ENCODE data around the gene SCART1. TPM values are rescaled to one million over a fixed set of nuclear protein-coding genes. Genes with fewer than 3 reads are reported as not detected.

The SCART1 gene
- total and polyA plus RNA-seq, 10 of the 15 experiments (the other 5 are each of a cell fraction or from before 2014, with no cell fraction given), result 0.05 to 22.0 (median 0.58) TPM

DNA sequence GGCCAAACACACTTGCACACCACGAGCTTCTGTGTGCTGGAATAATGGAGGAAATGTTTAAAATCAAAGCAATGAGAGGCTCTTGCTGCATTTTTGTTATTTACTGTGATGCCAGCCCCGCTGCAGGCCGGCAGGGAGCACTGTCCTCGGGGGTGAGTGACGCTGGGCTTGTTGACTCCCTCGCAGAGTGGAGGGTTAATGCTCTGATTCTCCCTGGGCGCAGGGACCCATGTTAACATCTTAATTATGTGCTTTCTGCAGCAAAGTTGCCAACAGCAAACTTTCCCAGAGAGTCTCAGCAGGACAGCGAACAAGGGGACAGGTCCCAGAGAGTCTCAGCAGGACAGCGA is 22.9 kb downstream of the SCART1 start:
- Histone ChIP-seq H3K9ac (ENCODE audit: control insufficient read depth, insufficient read depth, low read length) (no peak overlapping the region), H3K36me3 (ENCODE audit: control insufficient read depth in 2 of 2, insufficient read depth in 2 of 2, low read length in 1 of 2) (no peaks in the 10 kb centered on the region), H3K4me2 (ENCODE audit: control insufficient read depth, insufficient read depth) (no peak overlapping the region), H3K4me1 (ENCODE audit: control insufficient read depth, insufficient read depth, low read length) (no peaks in the 10 kb centered on the region), H3K9me3 (replicated peaks; ENCODE audit: control insufficient read depth, insufficient read depth, low read length) (no peaks in the 10 kb centered on the region; the same call in 2 of the 3 replicates), H3K27me3 (replicated peaks in 1 of 2; ENCODE audit: control insufficient read depth in 2 of 2, insufficient read depth in 2 of 2, low read length in 1 of 2) (no peaks in the 10 kb centered on the region), H3K4me3 (no peak overlapping the region), H2AFZ (ENCODE audit: control insufficient read depth, low read depth, low read length) (no peak overlapping the region), H3K27ac (ENCODE audit: control insufficient read depth, insufficient read depth) (no peak overlapping the region), H3K79me2 (ENCODE audit: control insufficient read depth, insufficient read depth, low read length) (no peaks in the 10 kb centered on the region), H4K20me1 (ENCODE audit: control insufficient read depth, insufficient read depth) (no peaks in the 10 kb centered on the region)
- CTCF ChIA-PET, result no interaction called here
- WGBS (ENCODE audit: insufficient coverage, insufficient replicate concordance, low lambda C conversion rate, missing lambda C conversion rate), result 38% methylated on average over 9 of the region's 9 CpGs
- TF ChIP-seq MTA3 (IDR thresholded peaks at IDR 0.05; ENCODE audit: borderline replicate concordance, low read length), result no peak
- no peak for TF ChIP-seq CREB1 (IDR thresholded peaks at IDR 0.05; ENCODE audit: low read depth)
- TF ChIP-seq, protein P1, sequence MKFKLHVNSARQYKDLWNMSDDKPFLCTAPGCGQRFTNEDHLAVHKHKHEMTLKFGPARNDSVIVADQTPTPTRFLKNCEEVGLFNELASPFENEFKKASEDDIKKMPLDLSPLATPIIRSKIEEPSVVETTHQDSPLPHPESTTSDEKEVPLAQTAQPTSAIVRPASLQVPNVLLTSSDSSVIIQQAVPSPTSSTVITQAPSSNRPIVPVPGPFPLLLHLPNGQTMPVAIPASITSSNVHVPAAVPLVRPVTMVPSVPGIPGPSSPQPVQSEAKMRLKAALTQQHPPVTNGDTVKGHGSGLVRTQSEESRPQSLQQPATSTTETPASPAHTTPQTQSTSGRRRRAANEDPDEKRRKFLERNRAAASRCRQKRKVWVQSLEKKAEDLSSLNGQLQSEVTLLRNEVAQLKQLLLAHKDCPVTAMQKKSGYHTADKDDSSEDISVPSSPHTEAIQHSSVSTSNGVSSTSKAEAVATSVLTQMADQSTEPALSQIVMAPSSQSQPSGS (IDR thresholded peaks at IDR 0.05; ENCODE audit: low read length), result no peak
- no peak for TF ChIP-seq NFYA (IDR thresholded peaks at IDR 0.05; ENCODE audit: borderline replicate concordance, low read depth, low read length)
- FAIRE-seq (no peak), ATAC-seq (no peak), DNase-seq (ENCODE audit: low read depth, low spot score) (no peak)
- in situ Hi-C loops (cut with MboI) (no loop called here), intact Hi-C loops (cut with micrococcal nuclease; ENCODE audit: unreplicated experiment) (no loop called here)
- POLR2A ChIA-PET, result no interaction called here
- RAD21 ChIA-PET (ENCODE audit: unreplicated experiment), result no interaction called here
- BruUV-seq (replicated peaks), result no TSS peak
- SMC1A ChIA-PET (ENCODE audit: uncharacterized antibody, unreplicated experiment), result interaction anchor here (0.6 kb wide), 1 partner anchor 14 kb away, joined by 3 read pairs; no protein-coding TSS in a partner anchor

DNA sequence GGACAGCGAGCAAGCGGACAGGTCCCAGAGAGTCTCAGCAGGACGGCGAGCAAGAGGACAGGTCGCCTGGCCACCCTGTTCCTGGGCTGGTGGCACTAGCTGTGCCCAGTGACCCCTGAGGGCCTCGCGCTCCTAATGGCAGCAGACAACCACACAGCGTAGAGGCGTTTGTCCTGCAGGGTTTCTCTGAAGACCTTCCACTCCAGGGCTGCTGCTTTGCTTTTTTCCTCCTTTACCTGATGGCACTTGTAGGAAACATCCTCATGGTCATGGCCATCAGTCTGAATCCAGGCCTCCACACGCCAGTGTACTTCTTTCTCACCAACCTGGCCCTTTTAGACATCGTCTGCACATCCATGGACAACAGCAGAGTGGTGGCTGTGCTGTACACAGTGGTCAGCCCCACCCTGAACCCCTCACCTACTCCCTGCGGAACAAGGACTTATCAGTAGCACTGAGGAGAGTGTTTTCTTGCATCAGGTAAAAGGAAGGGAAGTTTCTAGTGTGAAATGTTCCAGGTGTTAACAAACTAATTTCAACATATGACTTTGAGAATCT is 27.4 kb downstream of the SCART1 start:
- Histone ChIP-seq H3K9me3 (replicated peaks; ENCODE audit: control insufficient read depth, insufficient read depth, low read length) (peaks cover 1% of the 10 kb centered on the region; the same call in 2 of the 3 replicates), H3K79me2 (ENCODE audit: control insufficient read depth, insufficient read depth, low read length) (no peaks in the 10 kb centered on the region), H3K4me3 (no peak overlapping the region), H2AFZ (ENCODE audit: control insufficient read depth, low read depth, low read length) (no peak overlapping the region), H3K9ac (ENCODE audit: control insufficient read depth, insufficient read depth, low read length) (no peak overlapping the region), H4K20me1 (ENCODE audit: control insufficient read depth, insufficient read depth) (no peaks in the 10 kb centered on the region), H3K27me3 (replicated peaks in 1 of 2; ENCODE audit: control insufficient read depth in 2 of 2, insufficient read depth in 2 of 2, low read length in 1 of 2) (no peaks in the 10 kb centered on the region), H3K27ac (ENCODE audit: control insufficient read depth, insufficient read depth) (no peak overlapping the region), H3K4me2 (ENCODE audit: control insufficient read depth, insufficient read depth) (no peak overlapping the region), H3K36me3 (ENCODE audit: control insufficient read depth in 2 of 2, insufficient read depth in 2 of 2, low read length in 1 of 2) (no peaks in the 10 kb centered on the region), H3K4me1 (ENCODE audit: control insufficient read depth, insufficient read depth, low read length) (no peaks in the 10 kb centered on the region)
- in situ Hi-C loops (cut with MboI) (no loop called here), intact Hi-C loops (cut with micrococcal nuclease; ENCODE audit: unreplicated experiment) (no loop called here)
- ATAC-seq, result no peak
- 34% methylated on average over 10 of the region's 12 CpGs for WGBS (ENCODE audit: insufficient coverage, insufficient replicate concordance, low lambda C conversion rate, missing lambda C conversion rate)
- no TSS peak for BruUV-seq (replicated peaks)
- FAIRE-seq, result no peak
- ChIA-PET CTCF (no interaction called here), POLR2A (no interaction called here), RAD21 (ENCODE audit: unreplicated experiment) (no interaction called here), SMC1A (ENCODE audit: uncharacterized antibody, unreplicated experiment) (no interaction called here)
- no peak for DNase-seq (ENCODE audit: low read depth, low spot score)
- TF ChIP-seq, protein P2, sequence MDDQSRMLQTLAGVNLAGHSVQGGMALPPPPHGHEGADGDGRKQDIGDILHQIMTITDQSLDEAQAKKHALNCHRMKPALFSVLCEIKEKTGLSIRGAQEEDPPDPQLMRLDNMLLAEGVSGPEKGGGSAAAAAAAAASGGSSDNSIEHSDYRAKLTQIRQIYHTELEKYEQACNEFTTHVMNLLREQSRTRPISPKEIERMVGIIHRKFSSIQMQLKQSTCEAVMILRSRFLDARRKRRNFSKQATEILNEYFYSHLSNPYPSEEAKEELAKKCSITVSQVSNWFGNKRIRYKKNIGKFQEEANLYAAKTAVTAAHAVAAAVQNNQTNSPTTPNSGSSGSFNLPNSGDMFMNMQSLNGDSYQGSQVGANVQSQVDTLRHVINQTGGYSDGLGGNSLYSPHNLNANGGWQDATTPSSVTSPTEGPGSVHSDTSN (IDR thresholded peaks at IDR 0.05; ENCODE audit: insufficient replicate concordance, low read depth, low read length), result no peak
- TF ChIP-seq POLR2AphosphoS2 (IDR thresholded peaks at IDR 0.05; ENCODE audit: low read depth, low read length) (no peak), MEF2B (IDR thresholded peaks at IDR 0.05; ENCODE audit: partially characterized antibody, poor library complexity, severe bottlenecking) (no peak), SMAD1 (IDR thresholded peaks at IDR 0.05; ENCODE audit: low read depth, partially characterized antibody) (no peak), RUNX3 (IDR thresholded peaks at IDR 0.05; ENCODE audit: low read length) (no peak), DPF2 (IDR thresholded peaks at IDR 0.05) (no peak), ETV6 (conservative IDR thresholded peaks at IDR 0.05 in 1 of 2, IDR thresholded peaks at IDR 0.05 in 1 of 2; ENCODE audit: borderline replicate concordance in 1 of 2, low read depth in 1 of 2) (no peak), KAT2A (conservative IDR thresholded peaks at IDR 0.05; ENCODE audit: control insufficient read depth, low read depth, low read length) (no peak)
- TF ChIP-seq, protein P3, sequence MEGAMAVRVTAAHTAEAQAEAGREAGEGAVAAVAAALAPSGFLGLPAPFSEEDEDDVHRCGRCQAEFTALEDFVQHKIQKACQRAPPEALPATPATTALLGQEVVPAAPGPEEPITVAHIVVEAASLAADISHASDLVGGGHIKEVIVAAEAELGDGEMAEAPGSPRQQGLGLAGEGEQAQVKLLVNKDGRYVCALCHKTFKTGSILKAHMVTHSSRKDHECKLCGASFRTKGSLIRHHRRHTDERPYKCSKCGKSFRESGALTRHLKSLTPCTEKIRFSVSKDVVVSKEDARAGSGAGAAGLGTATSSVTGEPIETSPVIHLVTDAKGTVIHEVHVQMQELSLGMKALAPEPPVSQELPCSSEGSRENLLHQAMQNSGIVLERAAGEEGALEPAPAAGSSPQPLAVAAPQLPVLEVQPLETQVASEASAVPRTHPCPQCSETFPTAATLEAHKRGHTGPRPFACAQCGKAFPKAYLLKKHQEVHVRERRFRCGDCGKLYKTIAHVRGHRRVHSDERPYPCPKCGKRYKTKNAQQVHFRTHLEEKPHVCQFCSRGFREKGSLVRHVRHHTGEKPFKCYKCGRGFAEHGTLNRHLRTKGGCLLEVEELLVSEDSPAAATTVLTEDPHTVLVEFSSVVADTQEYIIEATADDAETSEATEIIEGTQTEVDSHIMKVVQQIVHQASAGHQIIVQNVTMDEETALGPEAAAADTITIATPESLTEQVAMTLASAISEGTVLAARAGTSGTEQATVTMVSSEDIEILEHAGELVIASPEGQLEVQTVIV (IDR thresholded peaks at IDR 0.05; ENCODE audit: borderline replicate concordance, partially characterized antibody), result no peak
